Large intestine (tissue), 12 donors: ENCODE results near the gene PRR23C. TPM values are rescaled to one million over a fixed set of nuclear protein-coding genes. Genes with fewer than 3 reads are reported as not detected.

Source experiments
- DNase-seq, 2 donors: peaks; one replicate each; pipeline versions ENCODE4 v3.0.0 to v3.0.0-alpha.2; 2013
- H3K27ac ChIP-seq: one replicate; pipeline ENCODE4 v1.5.1; 2013; ENCODE audit warnings: low read length
- H3K27me3 ChIP-seq: 2 replicates; pipeline ENCODE4 v1.6.1; 2013; ENCODE audit warnings: low read length; ENCODE audit not compliant: control insufficient read depth, insufficient read depth
- H3K36me3 ChIP-seq: 2 replicates; pipeline ENCODE4 v1.6.1; 2013; ENCODE audit warnings: low read length; ENCODE audit not compliant: control insufficient read depth, insufficient read depth
- H3K4me1 ChIP-seq: one replicate; pipeline ENCODE4 v1.6.1; 2013; ENCODE audit warnings: low read length; ENCODE audit not compliant: control insufficient read depth, insufficient read depth
- H3K4me3 ChIP-seq: one replicate; pipeline ENCODE4 v1.5.1; 2013; ENCODE audit warnings: low read length
- H3K9me3 ChIP-seq: one replicate; pipeline ENCODE4 v1.6.1; 2013; ENCODE audit warnings: mild to moderate bottlenecking, low read depth, low read length, moderate library complexity; ENCODE audit not compliant: control insufficient read depth
- WGBS: methylation state at CpG from one replicate; pipeline ENCODE4 v1.1.5; 2013; ENCODE audit warnings: low lambda C conversion rate; ENCODE audit not compliant: insufficient coverage; 5-methylcytosine and 5-hydroxymethylcytosine counted together
- long read RNA-seq, 11 donors: transcript quantifications; one replicate each; lab custom pipeline, GENCODE V29; 2026
- polyA plus RNA-seq: library from polyadenylated mRNA; unstranded; fragments of 120-200 nt; gene quantifications from one replicate; pipeline ENCODE4 v1.2.1, GENCODE V29; 2013

PRR23C gene
- not detected for polyA plus RNA-seq
- long read RNA-seq, donor 1 = 0 reads
- long read RNA-seq, donor 2 = 0 reads
- long read RNA-seq, donor 3 = 0 reads
- long read RNA-seq, donor 4 = 0 reads
- long read RNA-seq, donor 5 = 0 reads
- long read RNA-seq, donor 6 = 0 reads
- long read RNA-seq, donor 7 = 0 reads
- long read RNA-seq, donor 8 = 0 reads
- long read RNA-seq, donor 9 = 0 reads
- long read RNA-seq, donor 10 = 0 reads
- long read RNA-seq, donor 11 = 0 reads

DNA sequence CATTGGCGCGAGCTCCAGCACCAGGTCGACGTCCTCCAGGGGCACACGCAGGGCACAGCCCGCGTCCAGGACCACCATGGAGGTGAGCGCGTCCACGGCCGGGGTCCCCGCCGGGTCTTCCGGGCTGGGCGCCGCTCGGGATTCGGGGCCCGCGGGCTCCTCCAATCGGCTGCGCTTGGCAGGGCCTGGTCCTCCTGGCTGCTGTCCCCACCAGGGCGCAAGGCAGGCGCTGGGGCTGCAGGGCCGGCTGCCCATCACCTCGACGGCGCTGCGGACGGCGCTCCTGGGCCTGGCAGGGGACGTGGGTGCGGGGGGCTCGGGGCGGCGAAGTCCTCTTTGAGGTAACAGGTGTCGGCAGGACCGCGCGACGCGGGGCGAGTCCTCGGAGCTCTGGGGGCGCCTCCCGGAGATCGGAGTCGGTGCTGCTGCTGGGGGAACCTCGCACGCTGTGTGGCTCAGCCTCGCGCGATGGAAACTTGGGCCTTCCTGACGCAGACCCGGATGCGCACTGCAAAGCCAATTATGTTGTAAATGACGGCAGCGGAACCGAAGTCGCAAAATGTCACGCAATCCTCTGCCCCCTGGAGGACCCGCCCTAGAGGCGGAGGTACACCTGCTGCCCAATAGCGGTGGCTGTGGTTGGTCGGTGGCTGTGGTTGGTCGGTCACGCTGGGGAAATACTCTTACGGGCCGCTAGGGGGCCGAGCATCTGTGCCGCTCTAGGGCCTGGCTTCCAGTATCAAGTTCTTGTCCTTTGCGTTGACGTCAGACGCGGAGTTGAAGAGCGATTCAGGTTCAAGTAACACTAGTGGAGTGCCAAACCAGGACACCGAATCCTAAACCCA lies at the start of gene PRR23C:
TSS of gene PRR23C (minus strand) at position 527 of the 845 bp plus-strand sequence. CDS start at position 255, 272 bp downstream.
- WGBS = no CpG with 5 or more reads among the region's 77 CpGs
- H3K4me1 ChIP-seq = no peaks in the 10 kb centered on the region
- no peak within 1 kb of the TSS for H3K4me3 ChIP-seq
- H3K27ac ChIP-seq = no peak within 1 kb of the TSS
- no peak for DNase-seq
- no peaks in the 10 kb centered on the region for H3K36me3 ChIP-seq
- H3K27me3 ChIP-seq = peaks cover 16% of the 10 kb centered on the region
- peaks cover 15% of the 10 kb centered on the region for H3K9me3 ChIP-seq

DNA sequence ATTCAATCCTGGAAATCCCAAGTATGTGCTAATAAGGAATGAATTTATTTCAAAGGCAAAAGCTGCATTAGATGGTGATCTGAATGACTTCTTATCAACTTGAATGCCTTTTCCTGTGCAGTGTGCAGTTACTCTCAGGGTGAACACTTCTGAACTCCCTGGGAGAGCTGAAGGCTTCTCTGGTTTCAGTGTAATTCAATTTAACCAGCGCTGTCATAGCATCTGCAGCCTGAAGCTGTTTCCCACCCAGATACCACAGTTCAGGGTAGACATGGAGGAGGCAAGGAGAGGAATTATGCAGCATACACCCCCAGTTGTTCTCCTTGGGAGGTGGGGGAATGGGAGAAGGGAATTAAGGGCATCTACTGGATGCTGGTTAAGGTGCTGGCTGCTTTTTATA lies 49.1 kb upstream of the PRR23C start:
- H3K27me3 ChIP-seq = peaks cover 3% of the 10 kb centered on the region
- no peaks in the 10 kb centered on the region for H3K9me3 ChIP-seq
- H3K4me1 ChIP-seq = no peaks in the 10 kb centered on the region
- H3K36me3 ChIP-seq = no peaks in the 10 kb centered on the region
- no CpG with 5 or more reads among the region's 1 CpG for WGBS
- H3K4me3 ChIP-seq = no peak overlapping the region
- no peak overlapping the region for H3K27ac ChIP-seq
- no peak for DNase-seq

DNA sequence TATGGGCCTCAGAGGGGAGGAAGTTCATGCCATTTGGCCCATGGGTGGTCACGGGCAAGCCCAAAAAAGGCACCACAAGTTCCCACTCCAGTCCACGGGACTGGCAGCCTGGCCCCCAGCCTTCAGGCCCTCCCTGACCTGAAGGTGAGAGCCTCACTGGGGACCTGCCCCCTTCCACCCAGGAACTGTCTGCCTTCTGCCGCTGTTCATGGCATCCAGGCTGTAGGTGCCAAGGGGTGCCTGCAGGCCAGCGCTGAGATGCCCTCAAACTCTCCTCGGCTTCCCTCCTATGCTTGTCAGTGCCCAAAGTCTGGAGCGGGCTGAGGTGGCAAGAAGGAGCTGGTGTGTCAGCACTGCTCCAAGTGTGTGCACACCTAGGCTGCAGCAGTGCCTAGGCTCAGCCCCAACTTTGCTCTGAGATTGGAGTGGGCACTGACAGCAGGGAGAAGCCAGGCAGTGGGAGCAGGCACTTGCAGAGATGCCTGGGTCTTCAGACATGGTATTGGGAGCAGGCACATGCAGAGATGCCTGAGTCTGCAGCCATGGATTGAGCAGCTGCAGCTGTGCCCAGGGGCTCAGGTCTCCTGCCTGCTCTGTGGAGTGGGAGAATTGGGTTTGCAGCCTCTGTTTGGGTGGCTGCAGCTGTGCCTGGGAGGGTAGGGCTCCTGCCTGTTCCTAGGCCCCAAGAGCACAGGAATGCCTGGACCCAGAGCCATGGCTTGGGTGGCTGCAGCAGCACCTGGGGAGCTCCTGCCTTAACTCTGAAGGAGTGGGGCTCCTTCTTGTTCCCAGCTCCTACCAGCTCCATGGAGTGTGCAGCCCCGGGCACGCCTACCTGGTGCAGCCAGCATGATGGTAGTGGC lies 44.0 kb upstream of the PRR23C start:
- WGBS = no CpG with 5 or more reads among the region's 8 CpGs
- DNase-seq = no peak
- H3K4me3 ChIP-seq = no peak overlapping the region
- no peaks in the 10 kb centered on the region for H3K4me1 ChIP-seq
- no peak overlapping the region for H3K27ac ChIP-seq
- no peaks in the 10 kb centered on the region for H3K9me3 ChIP-seq
- H3K27me3 ChIP-seq = peaks cover 3% of the 10 kb centered on the region
- no peaks in the 10 kb centered on the region for H3K36me3 ChIP-seq

DNA sequence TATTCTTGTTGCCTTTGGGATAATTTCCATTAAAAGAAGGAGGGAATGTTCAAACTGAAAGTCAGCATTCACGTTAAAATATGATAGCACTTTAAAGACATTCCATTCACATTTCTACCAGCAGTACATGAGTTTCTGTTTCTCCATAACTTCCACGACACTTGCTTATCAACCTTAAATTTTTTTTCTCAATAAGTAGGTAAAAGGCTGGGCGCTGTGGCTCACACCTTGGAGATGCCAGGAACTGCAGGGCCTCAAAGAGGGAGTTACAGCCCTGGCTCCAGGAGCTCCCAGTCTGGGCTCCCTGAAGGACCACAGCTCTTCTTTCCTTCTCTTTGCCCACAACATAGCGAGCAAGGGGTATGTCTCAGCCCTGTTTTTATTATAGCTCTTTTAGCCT lies 42.9 kb upstream of the PRR23C start:
- WGBS = 38% methylated on average over 2 of the region's 4 CpGs

DNA sequence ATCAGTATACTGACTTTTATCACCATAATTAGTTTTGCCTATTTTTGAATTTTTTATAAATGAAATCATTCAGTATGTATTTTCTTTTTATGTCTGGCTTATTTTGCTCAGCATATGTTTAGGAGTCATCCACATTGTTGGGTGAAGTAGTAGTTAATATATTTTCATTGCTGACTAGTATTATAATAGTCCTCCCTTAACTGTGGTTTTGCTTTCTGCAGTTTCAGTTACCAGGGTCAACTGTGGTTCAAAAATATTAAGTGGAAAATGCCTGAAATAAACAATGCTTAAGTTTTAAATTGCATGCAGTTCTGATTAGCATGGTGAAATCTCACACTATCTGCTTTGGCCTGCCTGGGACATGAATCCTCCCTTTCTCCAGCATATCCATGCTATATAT lies 39.5 kb upstream of the PRR23C start:
- H3K27ac ChIP-seq = no peak overlapping the region
- H3K4me1 ChIP-seq = no peaks in the 10 kb centered on the region

More for the DNA sequence above, 42.9 kb upstream of the PRR23C start:
- DNase-seq = no peak
- no peaks in the 10 kb centered on the region for H3K36me3 ChIP-seq
- no peak overlapping the region for H3K4me3 ChIP-seq
- no peaks in the 10 kb centered on the region for H3K4me1 ChIP-seq
- no peak overlapping the region for H3K27ac ChIP-seq
- H3K27me3 ChIP-seq = peaks cover 3% of the 10 kb centered on the region
- H3K9me3 ChIP-seq = no peaks in the 10 kb centered on the region

DNA sequence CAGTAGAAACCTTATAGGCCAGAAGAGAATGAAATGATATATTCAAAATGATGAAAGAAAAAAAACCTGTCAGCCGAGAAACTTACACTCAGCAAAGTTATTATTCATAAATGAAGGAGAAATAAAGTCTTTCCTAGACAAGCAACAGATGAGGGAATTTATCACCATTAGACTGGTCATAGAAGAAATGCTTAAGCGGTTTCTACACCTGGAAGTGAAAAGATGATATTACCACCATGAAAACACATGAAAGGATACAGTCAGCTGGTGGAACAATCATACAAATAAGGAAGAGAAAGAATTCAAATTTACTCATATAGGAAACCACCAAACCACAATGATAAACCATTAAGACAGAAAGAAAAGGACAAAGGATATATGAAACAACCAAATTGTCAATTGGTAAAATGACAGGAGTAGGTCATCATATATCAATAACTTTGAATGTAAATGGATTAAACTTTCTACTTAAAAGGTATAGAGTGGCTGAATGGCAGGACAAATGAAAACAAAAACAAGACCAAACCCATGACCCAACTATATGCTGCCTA lies 29.9 kb upstream of the PRR23C start:
- H3K27me3 ChIP-seq = no peaks in the 10 kb centered on the region
- no peaks in the 10 kb centered on the region for H3K9me3 ChIP-seq
- no peak for DNase-seq
- H3K4me1 ChIP-seq = no peaks in the 10 kb centered on the region
- no peak overlapping the region for H3K4me3 ChIP-seq
- H3K27ac ChIP-seq = no peak overlapping the region
- H3K36me3 ChIP-seq = no peaks in the 10 kb centered on the region
- 100% methylated on average over 1 of the region's 2 CpGs for WGBS

More for the DNA sequence above, 39.5 kb upstream of the PRR23C start:
- no peaks in the 10 kb centered on the region for H3K27me3 ChIP-seq
- H3K4me3 ChIP-seq = no peak overlapping the region
- H3K9me3 ChIP-seq = no peaks in the 10 kb centered on the region
- H3K36me3 ChIP-seq = no peaks in the 10 kb centered on the region
- DNase-seq = no peak

DNA sequence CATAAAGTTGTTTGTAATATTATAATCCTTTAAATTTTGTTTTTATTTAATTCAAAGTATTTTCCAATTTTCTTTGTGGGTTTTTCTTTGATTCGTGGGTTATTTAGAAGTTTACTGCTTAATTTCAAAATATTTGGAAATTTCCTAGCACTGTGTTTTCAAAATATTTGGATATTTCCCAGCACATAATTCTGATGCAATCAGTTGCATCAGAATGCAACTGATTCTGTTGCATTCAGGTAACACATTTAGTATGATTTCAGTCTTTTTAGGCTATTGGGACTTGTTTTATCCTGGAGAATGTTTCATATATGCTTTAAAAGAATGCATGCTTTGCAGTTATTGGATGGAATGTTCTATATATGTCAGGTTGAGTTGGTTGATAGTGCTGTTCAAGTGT lies 18.2 kb upstream of the PRR23C start:
- no peak overlapping the region for H3K4me3 ChIP-seq
- H3K36me3 ChIP-seq = no peaks in the 10 kb centered on the region
- WGBS = 33% methylated on average over 1 of the region's 1 CpG
- H3K9me3 ChIP-seq = no peaks in the 10 kb centered on the region
- no peak overlapping the region for H3K27ac ChIP-seq
- no peak for DNase-seq
- H3K27me3 ChIP-seq = no peaks in the 10 kb centered on the region
- H3K4me1 ChIP-seq = no peaks in the 10 kb centered on the region

DNA sequence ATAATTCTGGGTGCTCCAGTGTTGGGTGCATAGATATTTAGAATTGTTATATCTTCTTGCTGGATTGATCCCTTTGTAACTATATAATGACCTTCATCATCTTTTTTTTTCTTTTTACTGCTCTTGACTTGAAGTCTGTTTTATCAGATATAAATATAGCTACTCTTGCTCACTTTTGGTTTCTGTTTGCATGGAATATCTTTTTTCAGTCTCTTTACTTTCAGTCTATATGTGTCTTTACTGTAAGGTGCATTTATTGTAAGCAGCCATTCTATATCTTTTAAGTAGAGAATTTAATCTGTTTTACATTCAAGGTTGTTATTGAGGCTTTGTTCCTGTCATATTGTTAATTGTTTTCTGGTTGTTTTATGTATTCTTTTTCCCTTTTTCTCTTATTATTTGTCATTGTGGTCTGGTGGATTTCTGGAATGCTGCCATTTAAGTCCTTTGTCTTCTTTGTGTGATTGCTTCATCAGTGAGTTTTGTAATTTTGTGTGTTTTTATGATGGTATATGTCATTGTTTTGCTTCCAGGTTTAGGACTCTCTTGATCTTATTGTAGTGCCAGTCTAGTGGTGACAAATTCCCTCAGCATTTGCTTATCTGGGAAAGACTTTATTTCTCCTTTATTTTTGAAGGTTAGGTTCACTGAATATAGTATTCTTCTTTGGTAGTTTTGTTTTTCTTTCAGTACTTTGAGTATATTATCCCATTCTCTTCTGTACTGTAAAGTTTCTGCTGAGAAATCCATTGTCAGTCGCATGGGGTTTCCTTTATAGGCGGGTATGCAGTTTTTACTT lies 8.3 kb upstream of the PRR23C start:
- Histone ChIP-seq H3K36me3 (no peaks in the 10 kb centered on the region), H3K9me3 (peaks cover 4% of the 10 kb centered on the region), H3K27ac (no peak overlapping the region), H3K27me3 (no peaks in the 10 kb centered on the region), H3K4me1 (no peaks in the 10 kb centered on the region), H3K4me3 (no peak overlapping the region)
- DNase-seq = no peak
- no CpG with 5 or more reads among the region's 2 CpGs for WGBS

DNA sequence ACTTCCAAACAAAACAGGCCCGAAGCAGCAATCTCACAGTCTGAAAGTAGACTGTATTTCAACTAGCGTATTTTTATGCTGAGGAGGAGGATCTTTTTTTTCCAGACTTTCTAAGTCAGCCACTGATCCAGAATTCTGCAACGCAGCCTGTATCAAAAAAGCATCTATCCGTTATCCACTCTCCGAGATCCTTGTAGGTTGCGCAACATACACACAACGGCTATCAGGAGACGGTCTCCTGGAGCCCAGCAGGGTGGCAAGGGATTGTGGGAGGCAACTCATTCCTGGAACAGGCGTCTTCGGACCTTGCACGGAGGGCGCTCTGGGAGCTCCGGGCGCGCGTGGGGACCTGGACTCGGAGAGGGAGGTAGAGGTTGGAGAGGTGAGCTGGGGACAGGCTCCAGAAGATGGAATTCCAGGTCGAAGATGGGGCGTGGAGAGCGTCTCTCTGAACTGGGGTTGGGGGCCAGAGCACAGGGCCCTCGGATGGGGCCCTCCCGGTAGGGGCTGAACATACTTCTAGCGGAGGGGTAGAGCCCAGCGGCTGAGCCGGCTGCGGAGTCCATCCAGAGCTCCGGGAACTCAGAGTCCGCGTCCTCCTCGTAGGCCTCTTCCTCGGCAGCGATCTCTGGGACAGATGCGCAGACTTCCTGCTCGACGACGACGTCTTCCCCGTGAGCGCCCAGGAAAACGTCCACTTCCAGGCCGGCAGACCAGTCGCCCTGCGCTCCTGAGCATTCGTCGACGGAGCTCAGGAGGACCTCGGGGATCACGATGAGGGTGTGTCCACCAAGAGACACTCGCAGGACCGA lies 932 bp downstream of the PRR23C start:
- DNase-seq = no peak
- peaks cover 15% of the 10 kb centered on the region for H3K9me3 ChIP-seq
- H3K36me3 ChIP-seq = no peaks in the 10 kb centered on the region
- no peak overlapping the region for H3K27ac ChIP-seq
- WGBS = no CpG with 5 or more reads among the region's 50 CpGs
- H3K4me3 ChIP-seq = no peak overlapping the region
- H3K27me3 ChIP-seq = peaks cover 16% of the 10 kb centered on the region
- no peaks in the 10 kb centered on the region for H3K4me1 ChIP-seq
